GM23338 (cell line): ENCODE measurements around the gene TRNAU1AP. TPM values are rescaled to one million over a fixed set of nuclear protein-coding genes. Genes with fewer than 3 reads are reported as not detected.

Experiments
- ATAC-seq: fragments of 200-7000 bp; cut with Tn5 transposase; 3 replicates; pipeline ENCODE4 v1.9.1; 2020
- DNase-seq: peaks from one replicate; pipeline ENCODE4 v3.0.0-alpha.2; 2015; ENCODE audit warnings: low spot score
- H2AFZ ChIP-seq: fragments of 200-600 bp; sonication (generic); 2 replicates; pipeline ENCODE4 v1.8.0; 2016; ENCODE audit warnings: antibody characterized with exemption, mild to moderate bottlenecking, moderate library complexity
- H3F3A ChIP-seq: fragments of 200-600 bp; sonication (generic); replicated peaks from 2 replicates; pipeline ENCODE4 v1.8.0; 2017; ENCODE audit warnings: antibody characterized with exemption, mixed run types, low read depth
- H3K27ac ChIP-seq: fragments of 200-600 bp; sonication (generic); 2 replicates; pipeline ENCODE4 v1.6.1; 2016; ENCODE audit warnings: low read depth
- H3K27me3 ChIP-seq: fragments of 200-600 bp; sonication (generic); 2 replicates; pipeline ENCODE4 v1.8.0; 2016; ENCODE audit warnings: mild to moderate bottlenecking, mixed run types, moderate library complexity; ENCODE audit not compliant: insufficient read depth
- H3K36me3 ChIP-seq: fragments of 200-600 bp; sonication (generic); 2 replicates; pipeline ENCODE4 v1.8.0; 2016; ENCODE audit warnings: mild to moderate bottlenecking; ENCODE audit not compliant: insufficient read depth
- H3K4me1 ChIP-seq: fragments of 200-600 bp; sonication (generic); 2 replicates; pipeline ENCODE4 v1.8.0; 2016; ENCODE audit warnings: mild to moderate bottlenecking, moderate library complexity; ENCODE audit not compliant: insufficient read depth
- H3K4me2 ChIP-seq: fragments of 200-600 bp; sonication (generic); 2 replicates; pipeline ENCODE4 v1.7.1; 2017; ENCODE audit warnings: mixed run types
- H3K4me3 ChIP-seq: fragments of 200-600 bp; sonication (generic); 2 replicates; pipeline ENCODE4 v1.6.1; 2016; ENCODE audit warnings: mixed run types
- H3K79me2 ChIP-seq: fragments of 200-600 bp; sonication (generic); replicated peaks from 2 replicates; pipeline ENCODE4 v1.8.0; 2017; ENCODE audit warnings: mild to moderate bottlenecking; ENCODE audit not compliant: insufficient read depth
- H3K9me2 ChIP-seq: fragments of 200-600 bp; sonication (generic); 2 replicates; pipeline ENCODE4 v1.8.0; 2017; ENCODE audit not compliant: insufficient read depth
- H4K20me1 ChIP-seq: fragments of 200-600 bp; sonication (generic); replicated peaks from 2 replicates; pipeline ENCODE4 v1.8.0; 2017; ENCODE audit warnings: mild to moderate bottlenecking; ENCODE audit not compliant: insufficient read depth
- H3K27ac Mint-ChIP-seq: 2 replicates; pipeline ENCODE4 v1.8.0; 2020; ENCODE audit warnings: inconsistent platforms, mild to moderate bottlenecking, moderate library complexity, mixed read lengths
- H3K27me3 Mint-ChIP-seq: 3 replicates; pipeline ENCODE4 v1.8.0; 2022; ENCODE audit warnings: low read depth, mild to moderate bottlenecking, moderate library complexity, mixed read lengths, inconsistent platforms; ENCODE audit not compliant: insufficient read depth, poor library complexity
- H3K36me3 Mint-ChIP-seq: 3 replicates; pipeline ENCODE4 v1.8.0; 2021; ENCODE audit warnings: low read depth, mild to moderate bottlenecking, inconsistent platforms, moderate library complexity, mixed read lengths
- H3K4me1 Mint-ChIP-seq: 3 replicates; pipeline ENCODE4 v1.8.0; 2020; ENCODE audit warnings: mild to moderate bottlenecking, inconsistent platforms, mixed read lengths
- H3K4me3 Mint-ChIP-seq: 3 replicates; pipeline ENCODE4 v1.8.0; 2021; ENCODE audit warnings: moderate library complexity, mild to moderate bottlenecking, inconsistent platforms, mixed read lengths
- H3K9me3 Mint-ChIP-seq: 3 replicates; pipeline ENCODE4 v1.8.0; 2020; ENCODE audit warnings: moderate library complexity, mild to moderate bottlenecking, inconsistent platforms, mixed read lengths
- EZH2 ChIP-seq: fragments of 200-600 bp; sonication (generic); IDR thresholded peaks from one replicate; pipeline ENCODE4 v1.8.0; 2017; ENCODE audit warnings: antibody characterized with exemption, mild to moderate bottlenecking, low read depth; ENCODE audit not compliant: unreplicated experiment
- EZH2phosphoT487 ChIP-seq: fragments of 200-600 bp; sonication (generic); IDR thresholded peaks from one replicate; pipeline ENCODE4 v1.8.1; 2018; ENCODE audit warnings: antibody characterized with exemption; ENCODE audit not compliant: unreplicated experiment
- JUNB ChIP-seq: IDR thresholded peaks from one replicate; pipeline ENCODE4 v1.6.1; 2016; ENCODE audit warnings: antibody characterized with exemption; ENCODE audit not compliant: unreplicated experiment
- NANOG ChIP-seq: IDR thresholded peaks from 2 replicates; pipeline ENCODE4 v1.6.1; 2016; ENCODE audit warnings: antibody characterized with exemption, borderline replicate concordance
- POLR2AphosphoS5 ChIP-seq: IDR thresholded peaks from 2 replicates; pipeline ENCODE4 v1.6.1; 2016; ENCODE audit warnings: antibody characterized with exemption, low read depth
- STAT1 ChIP-seq: IDR thresholded peaks from one replicate; pipeline ENCODE4 v1.6.1; 2016; ENCODE audit warnings: antibody characterized with exemption; ENCODE audit not compliant: unreplicated experiment
- ZNF114 ChIP-seq: fragments of 250-450 bp; sonication (Bioruptor Pico); IDR thresholded peaks from 2 replicates; pipeline ENCODE4 v1.5.0; 2020; ENCODE audit warnings: mild to moderate bottlenecking, moderate library complexity
- ZNF331 ChIP-seq: fragments of 250-450 bp; sonication (Bioruptor Pico); IDR thresholded peaks from 2 replicates; pipeline ENCODE4 v1.5.0; 2020; ENCODE audit warnings: low read depth, mild to moderate bottlenecking, moderate library complexity
- polyA plus RNA-seq: library from polyadenylated mRNA; unstranded; fragments of >200 nt; fragmentation: Nextera tagmentation; extraction: Ambion mirVana; gene quantifications from 2 replicates; pipeline ENCODE4 v1.2.1, GENCODE V29; 2016
- total RNA-seq: library from RNA; depleted of rRNA; stranded (reverse); fragments of >200 nt; shearing (Covaris generic); gene quantifications from 2 replicates; pipeline ENCODE4 v1.2.3, GENCODE V29; 2014
- TF ChIP-seq, protein P1 (sequence below): IDR thresholded peaks from 2 replicates; pipeline ENCODE4 v1.6.1; 2016; ENCODE audit warnings: antibody characterized with exemption
- TF ChIP-seq, protein P2 (sequence below): IDR thresholded peaks from one replicate; pipeline ENCODE4 v1.6.1; 2018; ENCODE audit warnings: antibody characterized with exemption; ENCODE audit not compliant: unreplicated experiment
- TF ChIP-seq, protein P3 (sequence below): fragments of 250-450 bp; sonication (Bioruptor Pico); IDR thresholded peaks from 2 replicates; pipeline ENCODE4 v1.5.0; 2020; ENCODE audit warnings: mild to moderate bottlenecking, moderate library complexity
- TF ChIP-seq, protein P4 (sequence below), 2 experiments: fragments of 200-600 bp in 1 of 2; sonication (generic) in 1 of 2; conservative IDR thresholded peaks; 2 replicates each; pipeline versions ENCODE4 v1.5.1 to v1.6.1; 2016 to 2017; ENCODE audit warnings: antibody characterized with exemption in 2 of 2, low read depth in 2 of 2, mild to moderate bottlenecking in 2 of 2, moderate library complexity in 1 of 2

Gene TRNAU1AP
- total and polyA plus RNA-seq, 2 experiments from 2014 or later = 20.3 to 42.1 TPM

DNA sequence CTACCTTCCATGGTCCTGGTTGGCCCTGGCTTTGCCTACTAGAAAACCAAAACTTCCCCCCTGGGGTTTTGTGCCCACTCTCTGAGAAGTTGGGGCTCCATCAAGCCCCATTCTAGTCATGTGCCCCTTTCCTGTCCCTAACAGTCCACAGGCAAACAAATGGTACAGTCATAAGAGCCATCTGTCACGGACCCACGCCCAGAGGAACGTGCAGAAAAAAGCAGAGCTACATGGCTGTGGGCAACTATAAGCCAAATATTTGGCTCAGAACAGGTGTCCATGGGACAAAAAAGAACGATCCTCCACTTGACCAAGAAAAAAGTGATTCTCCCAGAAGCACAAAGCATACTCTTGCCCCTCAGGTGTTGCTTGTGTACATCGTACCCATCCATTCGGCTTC is 14.6 kb upstream of the TRNAU1AP start:
- peaks cover 13% of the 10 kb centered on the region; the same call in 1 of the 2 replicates for H3K36me3 ChIP-seq
- no peak for ATAC-seq
- no peaks in the 10 kb centered on the region for H3K27me3 ChIP-seq
- H3K36me3 Mint-ChIP-seq = peaks cover 53% of the 10 kb centered on the region
- H3K4me3 ChIP-seq = no peak overlapping the region
- no peaks in the 10 kb centered on the region for H3K4me1 ChIP-seq
- no peak overlapping the region for H3K4me2 ChIP-seq
- H3K4me1 Mint-ChIP-seq = no peaks in the 10 kb centered on the region; the same call in 2 of the 3 replicates
- H3K27ac Mint-ChIP-seq = no peak overlapping the region
- H3K79me2 ChIP-seq = no peaks in the 10 kb centered on the region
- H3K27ac ChIP-seq = peak overlapping the region; percentile 4; the same call in 1 of the 2 replicates
- no peaks in the 10 kb centered on the region for H3K9me2 ChIP-seq
- H3K4me3 Mint-ChIP-seq = no peak overlapping the region
- no peaks in the 10 kb centered on the region; the same call in 2 of the 3 replicates for H3K9me3 Mint-ChIP-seq
- no peak for DNase-seq
- peaks cover 10% of the 10 kb centered on the region for H3F3A ChIP-seq
- H4K20me1 ChIP-seq = peaks cover 2% of the 10 kb centered on the region; the same call in 1 of the 2 replicates
- peaks cover 5% of the 10 kb centered on the region for H3K27me3 Mint-ChIP-seq
- TF ChIP-seq STAT1 (no peak), ZNF114 (CRISPR knock-in tag) (no peak), POLR2AphosphoS5 (no peak), EZH2 (no peak), ZNF331 (CRISPR knock-in tag) (no peak), JUNB (no peak), NANOG (no peak), EZH2phosphoT487 (no peak)
- TF ChIP-seq, protein P1, sequence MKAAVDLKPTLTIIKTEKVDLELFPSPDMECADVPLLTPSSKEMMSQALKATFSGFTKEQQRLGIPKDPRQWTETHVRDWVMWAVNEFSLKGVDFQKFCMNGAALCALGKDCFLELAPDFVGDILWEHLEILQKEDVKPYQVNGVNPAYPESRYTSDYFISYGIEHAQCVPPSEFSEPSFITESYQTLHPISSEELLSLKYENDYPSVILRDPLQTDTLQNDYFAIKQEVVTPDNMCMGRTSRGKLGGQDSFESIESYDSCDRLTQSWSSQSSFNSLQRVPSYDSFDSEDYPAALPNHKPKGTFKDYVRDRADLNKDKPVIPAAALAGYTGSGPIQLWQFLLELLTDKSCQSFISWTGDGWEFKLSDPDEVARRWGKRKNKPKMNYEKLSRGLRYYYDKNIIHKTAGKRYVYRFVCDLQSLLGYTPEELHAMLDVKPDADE = no peak
- TF ChIP-seq, protein P2, sequence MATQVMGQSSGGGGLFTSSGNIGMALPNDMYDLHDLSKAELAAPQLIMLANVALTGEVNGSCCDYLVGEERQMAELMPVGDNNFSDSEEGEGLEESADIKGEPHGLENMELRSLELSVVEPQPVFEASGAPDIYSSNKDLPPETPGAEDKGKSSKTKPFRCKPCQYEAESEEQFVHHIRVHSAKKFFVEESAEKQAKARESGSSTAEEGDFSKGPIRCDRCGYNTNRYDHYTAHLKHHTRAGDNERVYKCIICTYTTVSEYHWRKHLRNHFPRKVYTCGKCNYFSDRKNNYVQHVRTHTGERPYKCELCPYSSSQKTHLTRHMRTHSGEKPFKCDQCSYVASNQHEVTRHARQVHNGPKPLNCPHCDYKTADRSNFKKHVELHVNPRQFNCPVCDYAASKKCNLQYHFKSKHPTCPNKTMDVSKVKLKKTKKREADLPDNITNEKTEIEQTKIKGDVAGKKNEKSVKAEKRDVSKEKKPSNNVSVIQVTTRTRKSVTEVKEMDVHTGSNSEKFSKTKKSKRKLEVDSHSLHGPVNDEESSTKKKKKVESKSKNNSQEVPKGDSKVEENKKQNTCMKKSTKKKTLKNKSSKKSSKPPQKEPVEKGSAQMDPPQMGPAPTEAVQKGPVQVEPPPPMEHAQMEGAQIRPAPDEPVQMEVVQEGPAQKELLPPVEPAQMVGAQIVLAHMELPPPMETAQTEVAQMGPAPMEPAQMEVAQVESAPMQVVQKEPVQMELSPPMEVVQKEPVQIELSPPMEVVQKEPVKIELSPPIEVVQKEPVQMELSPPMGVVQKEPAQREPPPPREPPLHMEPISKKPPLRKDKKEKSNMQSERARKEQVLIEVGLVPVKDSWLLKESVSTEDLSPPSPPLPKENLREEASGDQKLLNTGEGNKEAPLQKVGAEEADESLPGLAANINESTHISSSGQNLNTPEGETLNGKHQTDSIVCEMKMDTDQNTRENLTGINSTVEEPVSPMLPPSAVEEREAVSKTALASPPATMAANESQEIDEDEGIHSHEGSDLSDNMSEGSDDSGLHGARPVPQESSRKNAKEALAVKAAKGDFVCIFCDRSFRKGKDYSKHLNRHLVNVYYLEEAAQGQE = no peak
- TF ChIP-seq, protein P3, sequence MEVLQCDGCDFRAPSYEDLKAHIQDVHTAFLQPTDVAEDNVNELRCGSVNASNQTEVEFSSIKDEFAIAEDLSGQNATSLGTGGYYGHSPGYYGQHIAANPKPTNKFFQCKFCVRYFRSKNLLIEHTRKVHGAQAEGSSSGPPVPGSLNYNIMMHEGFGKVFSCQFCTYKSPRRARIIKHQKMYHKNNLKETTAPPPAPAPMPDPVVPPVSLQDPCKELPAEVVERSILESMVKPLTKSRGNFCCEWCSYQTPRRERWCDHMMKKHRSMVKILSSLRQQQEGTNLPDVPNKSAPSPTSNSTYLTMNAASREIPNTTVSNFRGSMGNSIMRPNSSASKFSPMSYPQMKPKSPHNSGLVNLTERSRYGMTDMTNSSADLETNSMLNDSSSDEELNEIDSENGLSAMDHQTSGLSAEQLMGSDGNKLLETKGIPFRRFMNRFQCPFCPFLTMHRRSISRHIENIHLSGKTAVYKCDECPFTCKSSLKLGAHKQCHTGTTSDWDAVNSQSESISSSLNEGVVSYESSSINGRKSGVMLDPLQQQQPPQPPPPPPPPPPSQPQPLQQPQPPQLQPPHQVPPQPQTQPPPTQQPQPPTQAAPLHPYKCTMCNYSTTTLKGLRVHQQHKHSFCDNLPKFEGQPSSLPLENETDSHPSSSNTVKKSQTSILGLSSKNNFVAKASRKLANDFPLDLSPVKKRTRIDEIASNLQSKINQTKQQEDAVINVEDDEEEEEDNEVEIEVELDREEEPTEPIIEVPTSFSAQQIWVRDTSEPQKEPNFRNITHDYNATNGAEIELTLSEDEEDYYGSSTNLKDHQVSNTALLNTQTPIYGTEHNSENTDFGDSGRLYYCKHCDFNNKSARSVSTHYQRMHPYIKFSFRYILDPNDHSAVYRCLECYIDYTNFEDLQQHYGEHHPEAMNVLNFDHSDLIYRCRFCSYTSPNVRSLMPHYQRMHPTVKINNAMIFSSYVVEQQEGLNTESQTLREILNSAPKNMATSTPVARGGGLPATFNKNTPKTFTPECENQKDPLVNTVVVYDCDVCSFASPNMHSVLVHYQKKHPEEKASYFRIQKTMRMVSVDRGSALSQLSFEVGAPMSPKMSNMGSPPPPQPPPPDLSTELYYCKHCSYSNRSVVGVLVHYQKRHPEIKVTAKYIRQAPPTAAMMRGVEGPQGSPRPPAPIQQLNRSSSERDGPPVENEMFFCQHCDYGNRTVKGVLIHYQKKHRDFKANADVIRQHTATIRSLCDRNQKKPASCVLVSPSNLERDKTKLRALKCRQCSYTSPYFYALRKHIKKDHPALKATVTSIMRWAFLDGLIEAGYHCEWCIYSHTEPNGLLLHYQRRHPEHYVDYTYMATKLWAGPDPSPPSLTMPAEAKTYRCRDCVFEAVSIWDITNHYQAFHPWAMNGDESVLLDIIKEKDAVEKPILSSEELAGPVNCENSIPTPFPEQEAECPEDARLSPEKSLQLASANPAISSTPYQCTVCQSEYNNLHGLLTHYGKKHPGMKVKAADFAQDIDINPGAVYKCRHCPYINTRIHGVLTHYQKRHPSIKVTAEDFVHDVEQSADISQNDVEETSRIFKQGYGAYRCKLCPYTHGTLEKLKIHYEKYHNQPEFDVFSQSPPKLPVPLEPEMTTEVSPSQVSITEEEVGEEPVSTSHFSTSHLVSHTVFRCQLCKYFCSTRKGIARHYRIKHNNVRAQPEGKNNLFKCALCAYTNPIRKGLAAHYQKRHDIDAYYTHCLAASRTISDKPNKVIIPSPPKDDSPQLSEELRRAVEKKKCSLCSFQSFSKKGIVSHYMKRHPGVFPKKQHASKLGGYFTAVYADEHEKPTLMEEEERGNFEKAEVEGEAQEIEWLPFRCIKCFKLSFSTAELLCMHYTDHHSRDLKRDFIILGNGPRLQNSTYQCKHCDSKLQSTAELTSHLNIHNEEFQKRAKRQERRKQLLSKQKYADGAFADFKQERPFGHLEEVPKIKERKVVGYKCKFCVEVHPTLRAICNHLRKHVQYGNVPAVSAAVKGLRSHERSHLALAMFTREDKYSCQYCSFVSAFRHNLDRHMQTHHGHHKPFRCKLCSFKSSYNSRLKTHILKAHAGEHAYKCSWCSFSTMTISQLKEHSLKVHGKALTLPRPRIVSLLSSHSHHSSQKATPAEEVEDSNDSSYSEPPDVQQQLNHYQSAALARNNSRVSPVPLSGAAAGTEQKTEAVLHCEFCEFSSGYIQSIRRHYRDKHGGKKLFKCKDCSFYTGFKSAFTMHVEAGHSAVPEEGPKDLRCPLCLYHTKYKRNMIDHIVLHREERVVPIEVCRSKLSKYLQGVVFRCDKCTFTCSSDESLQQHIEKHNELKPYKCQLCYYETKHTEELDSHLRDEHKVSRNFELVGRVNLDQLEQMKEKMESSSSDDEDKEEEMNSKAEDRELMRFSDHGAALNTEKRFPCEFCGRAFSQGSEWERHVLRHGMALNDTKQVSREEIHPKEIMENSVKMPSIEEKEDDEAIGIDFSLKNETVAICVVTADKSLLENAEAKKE (CRISPR knock-in tag) = no peak
- TF ChIP-seq, protein P4, sequence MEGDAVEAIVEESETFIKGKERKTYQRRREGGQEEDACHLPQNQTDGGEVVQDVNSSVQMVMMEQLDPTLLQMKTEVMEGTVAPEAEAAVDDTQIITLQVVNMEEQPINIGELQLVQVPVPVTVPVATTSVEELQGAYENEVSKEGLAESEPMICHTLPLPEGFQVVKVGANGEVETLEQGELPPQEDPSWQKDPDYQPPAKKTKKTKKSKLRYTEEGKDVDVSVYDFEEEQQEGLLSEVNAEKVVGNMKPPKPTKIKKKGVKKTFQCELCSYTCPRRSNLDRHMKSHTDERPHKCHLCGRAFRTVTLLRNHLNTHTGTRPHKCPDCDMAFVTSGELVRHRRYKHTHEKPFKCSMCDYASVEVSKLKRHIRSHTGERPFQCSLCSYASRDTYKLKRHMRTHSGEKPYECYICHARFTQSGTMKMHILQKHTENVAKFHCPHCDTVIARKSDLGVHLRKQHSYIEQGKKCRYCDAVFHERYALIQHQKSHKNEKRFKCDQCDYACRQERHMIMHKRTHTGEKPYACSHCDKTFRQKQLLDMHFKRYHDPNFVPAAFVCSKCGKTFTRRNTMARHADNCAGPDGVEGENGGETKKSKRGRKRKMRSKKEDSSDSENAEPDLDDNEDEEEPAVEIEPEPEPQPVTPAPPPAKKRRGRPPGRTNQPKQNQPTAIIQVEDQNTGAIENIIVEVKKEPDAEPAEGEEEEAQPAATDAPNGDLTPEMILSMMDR (conservative IDR thresholded peaks at IDR 0.05; ENCODE audit: low read depth in 2 of 2) = no peak
- H2AFZ ChIP-seq = no peak overlapping the region
